Activated CD8-positive, alpha-beta T cell treated with anti-CD3 and anti-CD28 coated beads for 36 hours (primary cell): ENCODE measurements around the gene ERCC6. TPM values are rescaled to one million over a fixed set of nuclear protein-coding genes. Genes with fewer than 3 reads are reported as not detected.
A peak's percentile ranks its signal among the peaks of the same experiment; 100 is the strongest.

Source experiments
- ATAC-seq: fragments of 200-7000 bp; cut with Tn5 transposase; one replicate; pipeline ENCODE4 v1.10.0; 2021; ENCODE audit warnings: mild to moderate bottlenecking, moderate library complexity
- CTCF ChIA-PET: fragments of 350-600 bp; sonication (Branson Sonifier 250); formaldehyde crosslinking; loops from one replicate; lab custom pipeline; 2021; ENCODE audit warnings: antibody characterized with exemption; lab: Charles Lee
- POLR2A ChIA-PET: fragments of 350-600 bp; sonication (Branson Sonifier 250); formaldehyde crosslinking; loops from one replicate; lab custom pipeline; 2021; ENCODE audit warnings: antibody characterized with exemption; lab: Charles Lee
- DNase-seq: peaks from one replicate; pipeline ENCODE4 v3.0.0-alpha.2; 2020
- H3K27ac Mint-ChIP-seq: one replicate; pipeline ENCODE4 v1.8.0; 2021; ENCODE audit warnings: mild to moderate bottlenecking, mixed read lengths
- H3K27me3 Mint-ChIP-seq: one replicate; pipeline ENCODE4 v1.8.0; 2021; ENCODE audit warnings: mixed read lengths
- H3K36me3 Mint-ChIP-seq: one replicate; pipeline ENCODE4 v1.8.0; 2021; ENCODE audit warnings: low read depth, mixed read lengths
- H3K4me1 Mint-ChIP-seq: one replicate; pipeline ENCODE4 v1.8.0; 2021; ENCODE audit warnings: low read depth, mixed read lengths
- H3K4me3 Mint-ChIP-seq: one replicate; pipeline ENCODE4 v1.8.0; 2021; ENCODE audit warnings: mild to moderate bottlenecking, moderate library complexity, mixed read lengths
- H3K9me3 Mint-ChIP-seq: one replicate; pipeline ENCODE4 v1.8.0; 2021; ENCODE audit warnings: mixed read lengths
- CTCF ChIP-seq: fragments of 200-600 bp; IDR thresholded peaks from one replicate; pipeline ENCODE4 v1.8.0; 2022; ENCODE audit warnings: antibody characterized with exemption, mild to moderate bottlenecking
- intact Hi-C: fragments of 100-400 bp; cut with micrococcal nuclease; formaldehyde crosslinking; loops from one replicate; pipeline ENCODE4 v1.10.0; 2022
- total RNA-seq, 2 experiments: library from RNA; stranded (reverse); gene quantifications; one replicate each; pipeline ENCODE4 v1.2.3, GENCODE V29; 2021

Gene ERCC6
- total RNA-seq, 2 experiments from 2014 or later = 19.1 to 21.8 TPM

GRCh38 chr10:49578392-49578791 is 39.5 kb upstream of the ERCC6 start:
- DNase-seq (peak; percentile 13), ATAC-seq (no peak)
- Mint-ChIP-seq H3K36me3 (no peaks in the 10 kb centered on the region), H3K27me3 (peaks cover 20% of the 10 kb centered on the region), H3K4me3 (no peak overlapping the region), H3K9me3 (no peaks in the 10 kb centered on the region), H3K27ac (no peak overlapping the region), H3K4me1 (no peaks in the 10 kb centered on the region)
- ChIA-PET POLR2A (no interaction called here), CTCF (interaction anchor here (1.7 to 2.1 kb wide), 2 partner anchors 15 to 16 kb away, joined by 5 read pairs; no protein-coding TSS in a partner anchor)
- no peak for TF ChIP-seq CTCF
- intact Hi-C loops = no loop called here

- H3K4me1 Mint-ChIP-seq = no peaks in the 10 kb centered on the region
- TF ChIP-seq CTCF = no peak
- ChIA-PET POLR2A (no interaction called here), CTCF (interaction anchor here (1.7 kb wide), 1 partner anchor 16 kb away, joined by 5 read pairs; no protein-coding TSS in a partner anchor)
- DNase-seq = no peak
- H3K27ac Mint-ChIP-seq = no peak overlapping the region
- no peaks in the 10 kb centered on the region for H3K36me3 Mint-ChIP-seq
- intact Hi-C loops = no loop called here
- H3K4me3 Mint-ChIP-seq = no peak overlapping the region
- ATAC-seq = no peak
- peaks cover 20% of the 10 kb centered on the region for H3K27me3 Mint-ChIP-seq
- H3K9me3 Mint-ChIP-seq = no peaks in the 10 kb centered on the region
These were observed 38.4 kb upstream of the ERCC6 start for GRCh38 chr10:49577182-49577925.

- Mint-ChIP-seq H3K36me3 (no peaks in the 10 kb centered on the region), H3K27ac (no peak overlapping the region), H3K27me3 (peaks cover 21% of the 10 kb centered on the region), H3K4me3 (no peak overlapping the region), H3K4me1 (no peaks in the 10 kb centered on the region), H3K9me3 (no peaks in the 10 kb centered on the region)
- DNase-seq (no peak), ATAC-seq (no peak)
- CTCF ChIA-PET = no interaction called here
- POLR2A ChIA-PET = no interaction called here
- no peak for TF ChIP-seq CTCF
- intact Hi-C loops = no loop called here
These were observed 36.7 kb upstream of the ERCC6 start for GRCh38 chr10:49575489-49576072.

- DNase-seq = no peak
- TF ChIP-seq CTCF = no peak
- ChIA-PET POLR2A (no interaction called here), CTCF (no interaction called here)
- Mint-ChIP-seq H3K36me3 (no peaks in the 10 kb centered on the region), H3K4me3 (no peak overlapping the region), H3K27me3 (peaks cover 22% of the 10 kb centered on the region), H3K4me1 (peaks cover 16% of the 10 kb centered on the region), H3K27ac (no peak overlapping the region), H3K9me3 (no peaks in the 10 kb centered on the region)
- no peak for ATAC-seq
- intact Hi-C loops = no loop called here
These were observed 33.7 kb upstream of the ERCC6 start for GRCh38 chr10:49572594-49573114.

GRCh38 chr10:49571388-49571787 is 32.5 kb upstream of the ERCC6 start:
- ChIA-PET POLR2A (no interaction called here), CTCF (no interaction called here)
- peaks cover 16% of the 10 kb centered on the region for H3K4me1 Mint-ChIP-seq
- no peaks in the 10 kb centered on the region for H3K9me3 Mint-ChIP-seq
- TF ChIP-seq CTCF = no peak
- no peak for DNase-seq
- intact Hi-C loops = no loop called here
- peak; percentile 46 for ATAC-seq
- peaks cover 25% of the 10 kb centered on the region for H3K27me3 Mint-ChIP-seq
- no peak overlapping the region for H3K27ac Mint-ChIP-seq
- no peaks in the 10 kb centered on the region for H3K36me3 Mint-ChIP-seq
- no peak overlapping the region for H3K4me3 Mint-ChIP-seq
